Pancreas (tissue), 10 donors: ENCODE results near the gene SH3TC1. TPM values are rescaled to one million over a fixed set of nuclear protein-coding genes. Genes with fewer than 3 reads are reported as not detected.

Experiments
- ATAC-seq, 4 donors: fragments of 200-7000 bp; cut with Tn5 transposase; one replicate each; pipeline versions ENCODE4 v1.8.0 to v1.9.1; 2020; ENCODE audit warnings: mild to moderate bottlenecking in 4 of 4, moderate library complexity in 4 of 4
- DNase-seq, 6 donors: peaks; one replicate each; pipeline ENCODE4 v3.0.0-alpha.2; 2020
- FAIRE-seq: peaks from 2 replicates; lab custom pipeline; 2012; peaks lifted over from hg19 to GRCh38; lab: Jason Lieb, UNC
- H3K27ac ChIP-seq, 4 donors: fragments of 200-600 bp; sonication (generic); 1 replicate in 3 of 4; 2 replicates in 1 of 4; pipeline versions ENCODE4 v1.5.0 to v1.8.0; 2020
- H3K27me3 ChIP-seq, 4 donors: fragments of 200-600 bp; one replicate each; pipeline ENCODE4 v1.8.0; 2021
- H3K36me3 ChIP-seq, 3 donors: fragments of 200-600 bp; sonication (generic) in 1 of 3; one replicate each; pipeline versions ENCODE4 v1.5.0 to v1.8.0; 2020 to 2021
- H3K4me1 ChIP-seq, 3 donors: fragments of 200-600 bp; one replicate each; pipeline ENCODE4 v1.8.0; 2021
- H3K4me3 ChIP-seq, 4 donors: fragments of 200-600 bp; sonication (generic) in 2 of 4; one replicate each; pipeline versions ENCODE4 v1.5.0 to v1.8.0; 2020 to 2021
- H3K9me3 ChIP-seq, 4 donors: fragments of 200-600 bp; one replicate each; pipeline ENCODE4 v1.8.0; 2021
- whole genome bisulfite sequencing, 2 donors: extraction: QIAGEN DNeasy Blood & Tissue Kit; methylation state at CpG; one replicate each; pipeline ENCODE4 v1.1.7; 2013; 5-methylcytosine and 5-hydroxymethylcytosine counted together
- intact Hi-C, 3 donors: fragments of 100-400 bp; cut with DNase I; formaldehyde crosslinking; loops; one replicate each; pipeline versions ENCODE4 v1.11.1 to v1.14.2; 2022
- polyA plus RNA-seq, 2 donors: library from polyadenylated mRNA; stranded (reverse); fragments of 200-250 nt; gene quantifications; one replicate each; pipeline ENCODE4 v1.2.3, GENCODE V29; 2013
- total RNA-seq, 6 donors: library from RNA; stranded (reverse); fragmentation: NEBNext Ultra II Directional in 4 of 6; extraction: Animal tissue kit (Norgen Biotek cat#: 25700) in 4 of 6; gene quantifications; one replicate each; pipeline versions ENCODE4 v1.2.1 to v1.2.4, GENCODE V29; 2021 to 2023
- TF ChIP-seq, protein P1 (sequence below), 4 donors: fragments of 200-600 bp; sonication (generic) in 3 of 4; IDR thresholded peaks; one replicate each; pipeline versions ENCODE4 v1.5.0 to v1.8.0; 2021; ENCODE audit warnings: antibody characterized with exemption in 4 of 4
- donor health status: healthy with polysubstance abuse.
- donor health status: DM: no; HTN: no; CAD: no; lungs with moderate emphysema.
- donor health status: DM: no; HTN: no; CAD: no.
- donor health status: control.
- donor health status: control.
- donor health status: Bipolar disorder and iron deficiency.
- donor health status: DM: yes; HTN: yes; CAD: no.
- donor health status: DM: no; HTN: no; CAD: no.
- donor health status: DM: no; HTN: no; CAD: no.
- donor health status: DM: yes; HTN: yes; CAD: no.

SH3TC1 gene
- total and polyA plus RNA-seq, 8 donors: 12.5 to 28.0 (median 19.6) TPM

GRCh38 chr4:8155660-8156421 is 43.2 kb upstream of the SH3TC1 start:
- H3K9me3 ChIP-seq: no peaks in the 10 kb centered on the region
- H3K4me1 ChIP-seq: peaks cover 0 to 17% (median 10%) of the 10 kb centered on the region in 3 donors
- H3K27me3 ChIP-seq: no peaks in the 10 kb centered on the region
- no peak overlapping the region for H3K27ac ChIP-seq
- intact Hi-C loops: no loop called here
- H3K4me3 ChIP-seq: no peak overlapping the region
- no peak for ATAC-seq
- TF ChIP-seq, protein P1, sequence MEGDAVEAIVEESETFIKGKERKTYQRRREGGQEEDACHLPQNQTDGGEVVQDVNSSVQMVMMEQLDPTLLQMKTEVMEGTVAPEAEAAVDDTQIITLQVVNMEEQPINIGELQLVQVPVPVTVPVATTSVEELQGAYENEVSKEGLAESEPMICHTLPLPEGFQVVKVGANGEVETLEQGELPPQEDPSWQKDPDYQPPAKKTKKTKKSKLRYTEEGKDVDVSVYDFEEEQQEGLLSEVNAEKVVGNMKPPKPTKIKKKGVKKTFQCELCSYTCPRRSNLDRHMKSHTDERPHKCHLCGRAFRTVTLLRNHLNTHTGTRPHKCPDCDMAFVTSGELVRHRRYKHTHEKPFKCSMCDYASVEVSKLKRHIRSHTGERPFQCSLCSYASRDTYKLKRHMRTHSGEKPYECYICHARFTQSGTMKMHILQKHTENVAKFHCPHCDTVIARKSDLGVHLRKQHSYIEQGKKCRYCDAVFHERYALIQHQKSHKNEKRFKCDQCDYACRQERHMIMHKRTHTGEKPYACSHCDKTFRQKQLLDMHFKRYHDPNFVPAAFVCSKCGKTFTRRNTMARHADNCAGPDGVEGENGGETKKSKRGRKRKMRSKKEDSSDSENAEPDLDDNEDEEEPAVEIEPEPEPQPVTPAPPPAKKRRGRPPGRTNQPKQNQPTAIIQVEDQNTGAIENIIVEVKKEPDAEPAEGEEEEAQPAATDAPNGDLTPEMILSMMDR (IDR thresholded peaks at IDR 0.05): no peak
- DNase-seq: peak in 1 of 6 donors; percentile 7
- FAIRE-seq: no peak
- 92 to 96% methylated on average over 14 of the region's 14 CpGs for WGBS, 2 donors
- H3K36me3 ChIP-seq: no peaks in the 10 kb centered on the region

GRCh38 chr4:8156617-8157016 is 42.5 kb upstream of the SH3TC1 start:
- no peak for ATAC-seq
- FAIRE-seq: no peak

GRCh38 chr4:8157496-8157895 is 41.6 kb upstream of the SH3TC1 start:
- intact Hi-C loops: no loop called here
- 35 to 42% methylated on average over 15 of the region's 15 CpGs for WGBS, 2 donors
- no peaks in the 10 kb centered on the region for H3K27me3 ChIP-seq
- H3K4me1 ChIP-seq: peaks cover 0 to 17% (median 10%) of the 10 kb centered on the region in 3 donors
- no peak for FAIRE-seq
- ATAC-seq: no peak
- H3K4me3 ChIP-seq: peak overlapping the region in 3 of 4 donors; percentile 75 to 94 (median 89)
- no peak overlapping the region for H3K27ac ChIP-seq
- DNase-seq: peak in 4 of 6 donors; percentile 34 to 72 (median 48)
- H3K9me3 ChIP-seq: no peaks in the 10 kb centered on the region
- H3K36me3 ChIP-seq: no peaks in the 10 kb centered on the region
- TF ChIP-seq, protein P1 (IDR thresholded peaks at IDR 0.05): no peak

More at GRCh38 chr4:8156617-8157016, 42.5 kb upstream of the SH3TC1 start:
- intact Hi-C loops: no loop called here
- peak in 1 of 6 donors; percentile 45 for DNase-seq
- Histone ChIP-seq H3K4me1 (peaks cover 0 to 17% (median 10%) of the 10 kb centered on the region in 3 donors), H3K27ac (no peak overlapping the region), H3K9me3 (no peaks in the 10 kb centered on the region), H3K27me3 (no peaks in the 10 kb centered on the region), H3K36me3 (no peaks in the 10 kb centered on the region), H3K4me3 (no peak overlapping the region)
- TF ChIP-seq, protein P1 (IDR thresholded peaks at IDR 0.05): no peak
- 77 to 78% methylated on average over 8 of the region's 8 CpGs for WGBS, 2 donors

DNA sequence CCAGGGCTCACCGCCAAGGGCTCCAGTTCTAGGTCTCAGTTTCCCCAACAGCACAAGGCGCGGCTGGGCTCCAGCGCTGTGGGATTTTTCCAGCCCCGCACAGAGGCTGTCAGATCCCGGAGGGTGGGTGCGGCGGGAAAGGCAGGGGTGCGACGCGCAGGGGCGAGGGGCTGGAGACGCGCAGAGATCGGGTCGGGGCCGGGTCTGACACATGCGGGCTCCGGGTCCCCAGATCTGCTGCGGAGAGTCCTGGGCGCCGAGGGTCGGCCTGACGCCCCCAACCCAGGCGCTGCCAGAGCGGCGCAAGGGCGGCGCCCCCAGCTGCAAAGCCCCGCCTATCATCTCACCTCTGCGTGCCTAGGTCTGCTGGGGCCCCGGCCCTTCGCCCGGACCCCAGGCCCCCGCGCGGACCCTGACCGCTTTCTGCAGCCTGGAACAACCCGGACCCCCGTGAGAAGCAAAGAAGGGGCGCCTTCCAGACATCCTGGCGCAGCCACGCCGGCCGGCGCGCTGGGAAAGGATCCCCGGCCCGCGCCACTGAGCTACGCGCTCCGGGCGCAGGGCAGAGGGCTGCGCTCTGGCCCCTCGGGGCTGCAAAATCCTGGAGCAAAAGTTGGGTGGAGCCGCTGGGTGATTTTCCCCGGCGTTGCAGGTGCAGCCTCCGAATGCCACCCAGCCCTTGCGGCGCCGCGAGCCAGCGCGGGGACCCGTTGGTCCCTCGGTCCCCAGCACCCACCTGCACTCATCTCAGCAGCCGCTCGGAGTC is 41.0 kb upstream of the SH3TC1 start:
- WGBS, 2 donors: 0 to 1% methylated on average over 62 to 70 of the region's 70 CpGs
- no peaks in the 10 kb centered on the region for H3K9me3 ChIP-seq
- H3K4me3 ChIP-seq: peak overlapping the region; percentile 69 to 94 (median 82)
- FAIRE-seq: no peak
- H3K4me1 ChIP-seq: peaks cover 0 to 17% (median 10%) of the 10 kb centered on the region in 3 donors
- peak in 3 of 4 donors; percentile 2 to 12 (median 4) for ATAC-seq
- no peak overlapping the region for H3K27ac ChIP-seq
- H3K27me3 ChIP-seq: no peaks in the 10 kb centered on the region
- H3K36me3 ChIP-seq: no peaks in the 10 kb centered on the region
- intact Hi-C loops: no loop called here
- TF ChIP-seq, protein P1 (IDR thresholded peaks at IDR 0.05): no peak
- DNase-seq: peak in 2 of 6 donors; percentile 63 to 84
